Measurements from ENCODE around the gene TVP23A. TPM values are rescaled to one million over a fixed set of nuclear protein-coding genes. Genes with fewer than 3 reads are reported as not detected.

Gene TVP23A
- total RNA-seq, 1 donor: not detected

DNA sequence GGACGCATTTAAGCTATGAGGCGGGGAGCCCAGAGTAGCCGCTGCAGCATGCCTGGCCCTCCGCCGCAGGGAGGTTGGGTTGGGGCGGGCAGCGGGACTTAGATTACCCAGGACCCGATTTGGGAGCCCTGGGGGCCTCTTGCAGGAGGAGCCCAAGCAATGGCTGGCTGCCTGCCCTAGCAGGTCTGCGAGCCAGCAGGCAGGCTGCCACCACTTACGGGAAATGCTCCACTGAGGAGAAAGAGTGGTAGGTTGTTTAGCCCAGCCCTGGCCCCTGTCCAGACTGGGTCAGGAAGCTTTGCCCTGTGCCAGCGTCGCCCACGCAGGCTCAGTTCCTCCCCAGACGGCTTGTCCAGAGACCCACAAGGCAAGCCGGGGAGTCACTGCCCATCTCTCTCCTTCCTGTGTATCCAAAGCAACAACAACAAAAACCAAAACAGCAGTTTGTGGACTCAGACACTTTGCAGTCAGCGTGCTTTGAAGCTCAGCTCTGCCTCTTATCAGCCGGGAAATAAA lies 10.3 kb upstream of the TVP23A start:
- Histone ChIP-seq H3K9me3 (ENCODE audit: low read depth, low read length) (no peaks in the 10 kb centered on the region), H3K4me2 (ENCODE audit: insufficient read depth, low read length) (peak overlapping the region; percentile 59), H3K4me3 (ENCODE audit: insufficient read depth, low read length) (peak overlapping the region; percentile 56), H3K27me3 (ENCODE audit: insufficient read depth, low read length) (peaks cover 2% of the 10 kb centered on the region), H4K20me1 (ENCODE audit: insufficient read depth, low read length) (no peaks in the 10 kb centered on the region), H3K36me3 (ENCODE audit: insufficient read depth, low read length) (no peaks in the 10 kb centered on the region), H3K27ac (ENCODE audit: low read depth, low read length) (peak overlapping the region; percentile 78), H3K79me2 (ENCODE audit: insufficient read depth, low read length) (no peaks in the 10 kb centered on the region), H2AFZ (ENCODE audit: low read length) (peak overlapping the region; percentile 52), H3K4me1 (ENCODE audit: insufficient read depth, low read length) (peaks cover 22% of the 10 kb centered on the region)
- TF ChIP-seq, protein P1, sequence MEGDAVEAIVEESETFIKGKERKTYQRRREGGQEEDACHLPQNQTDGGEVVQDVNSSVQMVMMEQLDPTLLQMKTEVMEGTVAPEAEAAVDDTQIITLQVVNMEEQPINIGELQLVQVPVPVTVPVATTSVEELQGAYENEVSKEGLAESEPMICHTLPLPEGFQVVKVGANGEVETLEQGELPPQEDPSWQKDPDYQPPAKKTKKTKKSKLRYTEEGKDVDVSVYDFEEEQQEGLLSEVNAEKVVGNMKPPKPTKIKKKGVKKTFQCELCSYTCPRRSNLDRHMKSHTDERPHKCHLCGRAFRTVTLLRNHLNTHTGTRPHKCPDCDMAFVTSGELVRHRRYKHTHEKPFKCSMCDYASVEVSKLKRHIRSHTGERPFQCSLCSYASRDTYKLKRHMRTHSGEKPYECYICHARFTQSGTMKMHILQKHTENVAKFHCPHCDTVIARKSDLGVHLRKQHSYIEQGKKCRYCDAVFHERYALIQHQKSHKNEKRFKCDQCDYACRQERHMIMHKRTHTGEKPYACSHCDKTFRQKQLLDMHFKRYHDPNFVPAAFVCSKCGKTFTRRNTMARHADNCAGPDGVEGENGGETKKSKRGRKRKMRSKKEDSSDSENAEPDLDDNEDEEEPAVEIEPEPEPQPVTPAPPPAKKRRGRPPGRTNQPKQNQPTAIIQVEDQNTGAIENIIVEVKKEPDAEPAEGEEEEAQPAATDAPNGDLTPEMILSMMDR (IDR thresholded peaks at IDR 0.05; ENCODE audit: extremely low read depth, low read depth, low read length): no peak
- peak; percentile 95 for DNase-seq (ENCODE audit: insufficient read length, low spot score, missing footprints)

DNA sequence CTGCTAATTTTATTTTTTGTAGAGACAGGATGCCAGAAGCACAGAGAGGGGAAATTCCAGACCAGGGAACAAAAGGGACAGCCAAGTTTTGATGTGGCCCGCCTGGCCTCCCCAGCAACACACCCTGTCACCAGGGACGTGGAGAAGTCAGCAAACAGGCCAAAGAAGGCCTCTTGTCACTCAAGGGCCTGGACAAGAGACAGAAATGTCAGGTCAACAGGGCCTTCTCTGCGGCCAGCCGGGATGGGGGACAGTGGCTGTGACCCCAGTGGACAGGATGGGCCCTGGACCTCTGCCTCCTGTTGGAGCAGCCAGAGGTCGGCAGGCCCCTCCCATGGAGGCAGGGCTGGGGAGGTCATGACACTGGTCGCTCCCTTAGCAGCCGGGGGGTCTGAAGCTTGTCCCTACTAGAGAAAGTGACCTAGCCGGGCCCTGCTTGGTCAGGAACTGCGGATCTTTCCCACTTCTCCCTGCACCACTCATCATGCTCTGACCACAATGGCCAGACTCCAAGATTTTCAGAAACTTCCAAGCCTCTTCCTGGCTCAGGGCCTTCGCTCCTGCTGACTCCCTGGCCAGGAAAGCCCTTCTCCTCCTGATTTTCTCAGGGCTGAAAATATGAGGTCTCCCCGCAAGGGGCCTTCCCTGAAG lies 9.2 kb upstream of the TVP23A start:
- peak overlapping the region; percentile 78 for H3K27ac ChIP-seq (ENCODE audit: low read depth, low read length)
- no peak overlapping the region for H3K4me3 ChIP-seq (ENCODE audit: insufficient read depth, low read length)

DNA sequence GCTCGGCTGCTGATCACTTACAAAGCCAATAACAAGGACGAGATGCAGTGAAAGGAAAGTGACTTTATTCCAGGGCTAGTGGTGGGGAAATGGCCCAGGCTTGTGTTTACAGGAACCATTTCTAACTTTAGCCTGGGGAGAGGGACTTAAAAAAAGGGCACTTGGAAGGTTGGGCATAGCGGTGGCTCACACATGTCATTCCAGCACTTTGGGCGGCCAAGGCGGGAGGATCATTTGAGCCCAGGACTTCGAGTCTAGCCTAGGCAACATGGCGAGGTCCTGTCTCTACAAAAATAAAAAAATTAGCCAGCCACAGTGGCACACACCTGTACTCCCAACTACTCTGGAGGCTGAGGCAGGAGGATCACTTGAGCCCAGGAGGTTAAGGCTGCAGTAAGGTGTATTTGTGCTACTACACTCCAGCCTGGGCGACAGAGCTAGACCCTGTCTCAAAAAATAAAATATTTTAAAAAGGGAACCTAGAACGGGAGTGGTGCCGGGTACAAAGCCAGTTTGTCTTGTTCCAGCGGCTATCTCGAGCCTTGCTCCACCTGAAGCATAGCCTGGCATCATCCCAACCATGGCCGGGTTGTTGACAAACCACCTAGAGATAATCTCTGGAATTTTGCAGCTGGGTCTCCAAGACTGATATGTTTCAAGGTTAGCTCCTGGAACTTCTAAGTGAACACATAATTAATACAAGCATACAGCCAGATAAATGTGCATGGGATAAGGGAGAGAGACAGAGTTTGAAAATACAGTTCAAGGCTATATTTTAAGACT lies 5.7 kb upstream of the TVP23A start:
- Histone ChIP-seq H3K27me3 (ENCODE audit: insufficient read depth, low read length) (no peaks in the 10 kb centered on the region), H3K4me3 (ENCODE audit: insufficient read depth, low read length) (no peak overlapping the region), H4K20me1 (ENCODE audit: insufficient read depth, low read length) (no peaks in the 10 kb centered on the region), H3K4me2 (ENCODE audit: insufficient read depth, low read length) (no peak overlapping the region), H3K79me2 (ENCODE audit: insufficient read depth, low read length) (no peaks in the 10 kb centered on the region), H3K27ac (ENCODE audit: low read depth, low read length) (no peak overlapping the region), H3K4me1 (ENCODE audit: insufficient read depth, low read length) (peaks cover 19% of the 10 kb centered on the region), H2AFZ (ENCODE audit: low read length) (no peak overlapping the region), H3K36me3 (ENCODE audit: insufficient read depth, low read length) (no peaks in the 10 kb centered on the region), H3K9me3 (ENCODE audit: low read depth, low read length) (no peaks in the 10 kb centered on the region)
- no peak for DNase-seq (ENCODE audit: insufficient read length, low spot score, missing footprints)
- TF ChIP-seq, protein P1 (IDR thresholded peaks at IDR 0.05; ENCODE audit: extremely low read depth, low read depth, low read length): no peak

More for the DNA sequence above, 9.2 kb upstream of the TVP23A start:
- Histone ChIP-seq H3K9me3 (ENCODE audit: low read depth, low read length) (no peaks in the 10 kb centered on the region), H2AFZ (ENCODE audit: low read length) (peak overlapping the region; percentile 52), H3K36me3 (ENCODE audit: insufficient read depth, low read length) (no peaks in the 10 kb centered on the region), H4K20me1 (ENCODE audit: insufficient read depth, low read length) (no peaks in the 10 kb centered on the region), H3K27me3 (ENCODE audit: insufficient read depth, low read length) (peaks cover 2% of the 10 kb centered on the region), H3K4me2 (ENCODE audit: insufficient read depth, low read length) (peak overlapping the region; percentile 59), H3K4me1 (ENCODE audit: insufficient read depth, low read length) (peaks cover 22% of the 10 kb centered on the region), H3K79me2 (ENCODE audit: insufficient read depth, low read length) (no peaks in the 10 kb centered on the region)
- TF ChIP-seq, protein P1 (IDR thresholded peaks at IDR 0.05; ENCODE audit: extremely low read depth, low read depth, low read length): no peak
- DNase-seq (ENCODE audit: insufficient read length, low spot score, missing footprints): peak; percentile 96

DNA sequence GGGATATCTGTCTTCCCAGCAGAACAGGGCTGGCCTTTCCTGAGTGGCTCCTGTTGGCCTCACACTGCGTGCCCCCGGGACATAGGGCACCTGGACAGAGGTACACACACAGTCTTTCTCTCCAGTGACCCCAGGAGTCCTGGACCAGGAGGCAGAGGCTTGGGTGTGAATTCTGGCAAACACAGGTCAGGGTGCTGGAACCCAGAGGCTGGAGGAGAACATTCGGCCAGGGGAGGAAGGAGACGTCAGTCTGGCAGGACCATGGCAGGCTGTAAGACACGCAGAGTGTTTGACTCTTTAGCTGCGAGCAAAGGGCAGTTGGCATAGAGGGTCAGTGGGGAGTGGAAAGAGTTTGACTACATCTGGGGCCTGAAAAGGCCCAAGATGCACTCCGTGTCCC lies 4.1 kb upstream of the TVP23A start:
- Histone ChIP-seq H3K79me2 (ENCODE audit: insufficient read depth, low read length) (no peaks in the 10 kb centered on the region), H3K27ac (ENCODE audit: low read depth, low read length) (no peak overlapping the region), H2AFZ (ENCODE audit: low read length) (no peak overlapping the region)

More for the DNA sequence above, 4.1 kb upstream of the TVP23A start:
- DNase-seq (ENCODE audit: insufficient read length, low spot score, missing footprints): no peak
- H4K20me1 ChIP-seq (ENCODE audit: insufficient read depth, low read length): no peaks in the 10 kb centered on the region
- no peaks in the 10 kb centered on the region for H3K9me3 ChIP-seq (ENCODE audit: low read depth, low read length)
- peaks cover 2% of the 10 kb centered on the region for H3K27me3 ChIP-seq (ENCODE audit: insufficient read depth, low read length)
- no peaks in the 10 kb centered on the region for H3K36me3 ChIP-seq (ENCODE audit: insufficient read depth, low read length)
- TF ChIP-seq, protein P1 (IDR thresholded peaks at IDR 0.05; ENCODE audit: extremely low read depth, low read depth, low read length): no peak
- H3K4me1 ChIP-seq (ENCODE audit: insufficient read depth, low read length): peaks cover 3% of the 10 kb centered on the region
- H3K4me2 ChIP-seq (ENCODE audit: insufficient read depth, low read length): no peak overlapping the region
- H3K4me3 ChIP-seq (ENCODE audit: insufficient read depth, low read length): no peak overlapping the region

Measured in osteoblast (primary cell).